OCI-LY7 (cell line): Measurements from ENCODE around the gene HECW1. TPM values are rescaled to one million over a fixed set of nuclear protein-coding genes. Genes with fewer than 3 reads are reported as not detected.
"Not testable (repeated sequence)": the region's sequence is repeated elsewhere in the genome, so short reads cannot be mapped to it uniquely, and the experiment has no call there.

Experiments
- BruUV-seq: library from RNA; stranded (reverse); fragments of 400-500 nt; replicated peaks from 2 replicates; lab custom pipeline; 2021; lab: Mats Ljungman, UMichigan
- CTCF ChIA-PET: fragments of 300-600 bp; sonication (Branson Sonifier 250); formaldehyde crosslinking; loops from one replicate; lab custom pipeline; 2022; ENCODE audit warnings: antibody characterized with exemption; ENCODE audit not compliant: unreplicated experiment; lab: Charles Lee
- POLR2A ChIA-PET: fragments of 300-600 bp; sonication (Branson Sonifier 250); formaldehyde crosslinking; loops from one replicate; lab custom pipeline; 2022; ENCODE audit warnings: antibody characterized with exemption; lab: Charles Lee
- DNase-seq: peaks from one replicate; pipeline ENCODE4 v3.0.0-alpha.2; 2015; ENCODE audit warnings: low spot score
- H2AFZ ChIP-seq: fragments of 200-600 bp; sonication (generic), shearing (Covaris generic); 2 replicates; pipeline ENCODE4 v1.6.1; 2014; ENCODE audit warnings: mild to moderate bottlenecking, antibody characterized with exemption, low read length, moderate library complexity
- H3K27ac ChIP-seq: fragments of 200-600 bp; sonication (generic); 2 replicates; pipeline ENCODE4 v1.5.1; 2014; ENCODE audit warnings: mixed run types, low read depth, mild to moderate bottlenecking, moderate library complexity, low read length, inconsistent platforms; ENCODE audit not compliant: poor library complexity, severe bottlenecking
- H3K36me3 ChIP-seq: fragments of 200-600 bp; sonication (generic); 2 replicates; pipeline ENCODE4 v1.6.1; 2014; ENCODE audit warnings: mild to moderate bottlenecking, antibody characterized with exemption, low read length, moderate library complexity, mixed read lengths; ENCODE audit not compliant: insufficient read depth
- H3K4me1 ChIP-seq: fragments of 200-600 bp; sonication (generic); 2 replicates; pipeline ENCODE4 v1.5.1; 2014; ENCODE audit warnings: mild to moderate bottlenecking, low read length; ENCODE audit not compliant: insufficient read depth, poor library complexity, severe bottlenecking
- H3K4me2 ChIP-seq: fragments of 200-600 bp; sonication (generic); 2 replicates; pipeline ENCODE4 v1.6.1; 2014; ENCODE audit warnings: mild to moderate bottlenecking, low read length
- H3K4me3 ChIP-seq: fragments of 200-600 bp; sonication (generic); 2 replicates; pipeline ENCODE4 v1.5.1; 2014; ENCODE audit warnings: mild to moderate bottlenecking, low read depth, low read length; ENCODE audit not compliant: poor library complexity, severe bottlenecking
- H3K79me2 ChIP-seq: fragments of 200-600 bp; sonication (generic); 2 replicates; pipeline ENCODE4 v1.6.1; 2016; ENCODE audit warnings: low read depth, mild to moderate bottlenecking, low read length, moderate library complexity, mixed read lengths; ENCODE audit not compliant: insufficient read depth
- H3K9me2 ChIP-seq: fragments of 200-600 bp; sonication (generic); 2 replicates; pipeline ENCODE4 v1.6.1; 2016; ENCODE audit warnings: mild to moderate bottlenecking, low read length, mixed read lengths; ENCODE audit not compliant: insufficient read depth
- H3K9me3 ChIP-seq: fragments of 200-600 bp; sonication (generic); 2 replicates; pipeline ENCODE4 v1.6.1; 2014; ENCODE audit warnings: mild to moderate bottlenecking, mixed run types, low read length, mixed read lengths
- H4K20me1 ChIP-seq: fragments of 200-600 bp; sonication (generic); 2 replicates; pipeline ENCODE4 v1.6.1; 2014; ENCODE audit warnings: mild to moderate bottlenecking, antibody characterized with exemption, low read length, moderate library complexity, mixed read lengths; ENCODE audit not compliant: insufficient read depth
- EZH2phosphoT487 ChIP-seq: fragments of 200-600 bp; sonication (generic); IDR thresholded peaks from 2 replicates; pipeline ENCODE4 v1.6.1; 2018; ENCODE audit warnings: low read depth, borderline replicate concordance, mild to moderate bottlenecking, mixed run types, antibody characterized with exemption, low read length, moderate library complexity, mixed read lengths
- intact Hi-C: fragments of 100-400 bp; cut with micrococcal nuclease; formaldehyde crosslinking; loops from one replicate; pipeline ENCODE4 v1.10.0; 2022; ENCODE audit not compliant: unreplicated experiment
- total RNA-seq, 2 experiments: library from RNA; depleted of rRNA in 1 of 2; stranded (reverse); fragments of >200 nt in 1 of 2; shearing (Covaris generic) in 1 of 2; gene quantifications; 2 replicates each; pipeline ENCODE4 v1.2.3, GENCODE V29; 2014 to 2022
- TF ChIP-seq, protein P1 (sequence below): fragments of 200-600 bp; sonication (generic); conservative IDR thresholded peaks from 2 replicates; pipeline ENCODE4 v1.5.1; 2014; ENCODE audit warnings: mild to moderate bottlenecking, antibody characterized with exemption, low read length, moderate library complexity, mixed read lengths

Gene HECW1
- total RNA-seq, 2 experiments from 2014 or later, result 2.0 TPM

DNA sequence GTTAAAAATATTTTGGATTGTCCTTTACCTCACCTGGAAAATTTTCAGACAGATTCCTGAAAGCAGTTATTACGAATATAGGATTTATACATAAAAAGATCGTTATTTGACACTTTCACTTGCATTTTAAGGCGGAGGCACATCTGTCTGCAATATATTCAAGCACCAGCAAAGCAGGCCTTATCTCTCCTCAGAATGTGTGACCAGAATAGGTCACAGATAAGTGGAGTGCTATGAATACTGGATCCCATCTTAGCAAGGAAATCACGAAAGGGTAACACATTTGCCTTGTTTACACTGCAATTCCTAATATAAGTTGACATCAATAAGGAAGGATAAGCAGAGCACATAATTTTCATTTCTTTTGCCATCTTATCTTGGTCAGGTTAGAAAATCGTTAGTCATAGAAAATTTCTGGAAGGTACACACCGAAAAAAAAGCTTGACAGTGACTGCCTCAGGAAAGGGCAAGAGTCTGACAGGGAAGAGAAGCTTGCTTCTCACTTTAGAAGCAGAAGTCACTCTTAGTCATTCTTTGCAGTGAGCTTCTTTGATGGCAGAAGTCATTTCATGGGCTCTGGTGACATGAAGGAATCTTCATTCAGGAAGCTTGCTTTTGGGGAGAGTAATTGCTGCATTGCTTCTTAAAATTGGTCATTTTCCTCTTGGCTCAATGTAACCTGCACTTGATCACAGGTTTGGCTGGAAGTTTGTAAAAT, 372.4 kb downstream of the HECW1 start:
- BruUV-seq, result no TSS peak
- H3K36me3 ChIP-seq, result no peaks in the 10 kb centered on the region
- DNase-seq, result no peak
- H3K9me3 ChIP-seq, result no peaks in the 10 kb centered on the region
- intact Hi-C loops, result no loop called here
- H3K9me2 ChIP-seq, result no peaks in the 10 kb centered on the region
- H3K79me2 ChIP-seq, result no peaks in the 10 kb centered on the region
- CTCF ChIA-PET, result no interaction called here
- no peak overlapping the region for H3K27ac ChIP-seq
- H3K4me2 ChIP-seq, result no peak overlapping the region
- no peak overlapping the region for H2AFZ ChIP-seq
- no peak for TF ChIP-seq EZH2phosphoT487
- TF ChIP-seq, protein P1, sequence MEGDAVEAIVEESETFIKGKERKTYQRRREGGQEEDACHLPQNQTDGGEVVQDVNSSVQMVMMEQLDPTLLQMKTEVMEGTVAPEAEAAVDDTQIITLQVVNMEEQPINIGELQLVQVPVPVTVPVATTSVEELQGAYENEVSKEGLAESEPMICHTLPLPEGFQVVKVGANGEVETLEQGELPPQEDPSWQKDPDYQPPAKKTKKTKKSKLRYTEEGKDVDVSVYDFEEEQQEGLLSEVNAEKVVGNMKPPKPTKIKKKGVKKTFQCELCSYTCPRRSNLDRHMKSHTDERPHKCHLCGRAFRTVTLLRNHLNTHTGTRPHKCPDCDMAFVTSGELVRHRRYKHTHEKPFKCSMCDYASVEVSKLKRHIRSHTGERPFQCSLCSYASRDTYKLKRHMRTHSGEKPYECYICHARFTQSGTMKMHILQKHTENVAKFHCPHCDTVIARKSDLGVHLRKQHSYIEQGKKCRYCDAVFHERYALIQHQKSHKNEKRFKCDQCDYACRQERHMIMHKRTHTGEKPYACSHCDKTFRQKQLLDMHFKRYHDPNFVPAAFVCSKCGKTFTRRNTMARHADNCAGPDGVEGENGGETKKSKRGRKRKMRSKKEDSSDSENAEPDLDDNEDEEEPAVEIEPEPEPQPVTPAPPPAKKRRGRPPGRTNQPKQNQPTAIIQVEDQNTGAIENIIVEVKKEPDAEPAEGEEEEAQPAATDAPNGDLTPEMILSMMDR, result no peak
- no peaks in the 10 kb centered on the region for H4K20me1 ChIP-seq
- POLR2A ChIA-PET, result no interaction called here
- H3K4me3 ChIP-seq, result no peak overlapping the region
- peaks cover 14% of the 10 kb centered on the region for H3K4me1 ChIP-seq

DNA sequence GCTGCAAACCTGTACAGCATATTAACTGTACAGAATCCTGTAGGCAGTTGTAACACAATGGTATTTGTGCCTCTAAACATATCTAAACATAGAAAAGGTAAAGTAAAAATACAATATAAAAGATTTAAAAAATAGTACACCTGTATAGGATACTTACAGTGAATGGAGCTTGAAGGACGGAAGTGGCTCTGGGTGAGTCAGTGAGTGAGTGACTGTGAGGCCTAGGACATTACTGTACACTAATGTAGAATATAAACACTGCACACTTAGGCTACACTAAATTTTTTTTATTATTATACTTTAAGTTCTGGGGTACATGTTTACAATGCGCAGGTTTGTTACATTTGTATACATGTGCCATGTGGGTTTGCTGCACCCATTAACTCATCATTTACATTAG, 373.1 kb downstream of the HECW1 start:
- DNase-seq, result no peak
- Histone ChIP-seq H3K9me2 (no peaks in the 10 kb centered on the region), H4K20me1 (no peaks in the 10 kb centered on the region), H3K9me3 (no peaks in the 10 kb centered on the region), H3K27ac (no peak overlapping the region), H3K4me2 (no peak overlapping the region), H3K4me1 (peaks cover 14% of the 10 kb centered on the region), H3K36me3 (no peaks in the 10 kb centered on the region), H3K4me3 (no peak overlapping the region), H3K79me2 (no peaks in the 10 kb centered on the region), H2AFZ (no peak overlapping the region)
- POLR2A ChIA-PET, result no interaction called here
- CTCF ChIA-PET, result no interaction called here
- BruUV-seq, result no TSS peak
- TF ChIP-seq, protein P1, result no peak
- no peak for TF ChIP-seq EZH2phosphoT487
- intact Hi-C loops, result no loop called here

- BruUV-seq, H3K79me2 ChIP-seq, POLR2A ChIA-PET, DNase-seq, H3K36me3 ChIP-seq, H2AFZ ChIP-seq, H3K27ac ChIP-seq, H3K4me2 ChIP-seq, H3K4me3 ChIP-seq, intact Hi-C loops, H4K20me1 ChIP-seq, H3K9me3 ChIP-seq, H3K9me2 ChIP-seq, CTCF ChIA-PET: not testable (repeated sequence)
- H3K4me1 ChIP-seq, result peaks cover 14% of the 10 kb centered on the region
These were observed 373.6 kb downstream of the HECW1 start for GRCh38 chr7:43486008-43486407.
